ENCODE data around the gene DLAT. TPM values are rescaled to one million over a fixed set of nuclear protein-coding genes. Genes with fewer than 3 reads are reported as not detected.

The DLAT gene
- 41.0 and 64.7 TPM in 2 replicates for total RNA-seq

GRCh38 chr11:112024773-112025678, at the start of gene DLAT:
Gene DLAT, plus strand, starts transcription at chr11:112025408. Its CDS starts 65 bp downstream, at chr11:112025473.
- H3K4me3 ChIP-seq (ENCODE audit: low read depth, low read length), result peak within 1 kb of the TSS; percentile 71
- no peak for DNase-seq (ENCODE audit: low read depth)
- TF ChIP-seq CTCF (conservative IDR thresholded peaks at IDR 0.05; ENCODE audit: low read depth, low read length), result no peak

- DNase-seq (ENCODE audit: low read depth), result no peak
- peak overlapping the region; percentile 75 for H3K4me3 ChIP-seq (ENCODE audit: low read depth, low read length)
- no peak for TF ChIP-seq CTCF (conservative IDR thresholded peaks at IDR 0.05; ENCODE audit: low read depth, low read length)
Observed at GRCh38 chr11:111976119-111976766, 49.0 kb upstream of the DLAT start.

DNA sequence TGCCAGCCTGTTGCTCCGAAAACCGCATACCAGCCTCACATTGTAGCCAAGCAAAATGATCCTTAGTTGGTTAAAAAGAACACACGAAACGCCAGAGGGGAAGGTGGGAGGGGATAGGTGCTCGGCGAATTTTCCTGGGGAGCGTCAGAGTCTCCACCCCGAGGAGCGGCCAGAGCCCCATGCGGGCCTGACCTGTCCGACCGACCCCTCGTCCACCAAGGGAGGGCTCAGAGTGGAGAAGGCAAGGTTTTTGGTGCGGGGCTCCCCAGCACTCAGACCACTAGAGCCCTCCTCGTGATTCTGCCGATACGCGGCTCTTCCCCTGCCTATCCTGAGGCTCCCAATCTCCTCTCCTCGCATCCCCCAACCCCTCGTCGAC, 48.5 kb upstream of the DLAT start:
- H3K4me3 ChIP-seq (ENCODE audit: low read depth, low read length), result peak overlapping the region; percentile 75
- no peak for DNase-seq (ENCODE audit: low read depth)
- no peak for TF ChIP-seq CTCF (conservative IDR thresholded peaks at IDR 0.05; ENCODE audit: low read depth, low read length)

DNA sequence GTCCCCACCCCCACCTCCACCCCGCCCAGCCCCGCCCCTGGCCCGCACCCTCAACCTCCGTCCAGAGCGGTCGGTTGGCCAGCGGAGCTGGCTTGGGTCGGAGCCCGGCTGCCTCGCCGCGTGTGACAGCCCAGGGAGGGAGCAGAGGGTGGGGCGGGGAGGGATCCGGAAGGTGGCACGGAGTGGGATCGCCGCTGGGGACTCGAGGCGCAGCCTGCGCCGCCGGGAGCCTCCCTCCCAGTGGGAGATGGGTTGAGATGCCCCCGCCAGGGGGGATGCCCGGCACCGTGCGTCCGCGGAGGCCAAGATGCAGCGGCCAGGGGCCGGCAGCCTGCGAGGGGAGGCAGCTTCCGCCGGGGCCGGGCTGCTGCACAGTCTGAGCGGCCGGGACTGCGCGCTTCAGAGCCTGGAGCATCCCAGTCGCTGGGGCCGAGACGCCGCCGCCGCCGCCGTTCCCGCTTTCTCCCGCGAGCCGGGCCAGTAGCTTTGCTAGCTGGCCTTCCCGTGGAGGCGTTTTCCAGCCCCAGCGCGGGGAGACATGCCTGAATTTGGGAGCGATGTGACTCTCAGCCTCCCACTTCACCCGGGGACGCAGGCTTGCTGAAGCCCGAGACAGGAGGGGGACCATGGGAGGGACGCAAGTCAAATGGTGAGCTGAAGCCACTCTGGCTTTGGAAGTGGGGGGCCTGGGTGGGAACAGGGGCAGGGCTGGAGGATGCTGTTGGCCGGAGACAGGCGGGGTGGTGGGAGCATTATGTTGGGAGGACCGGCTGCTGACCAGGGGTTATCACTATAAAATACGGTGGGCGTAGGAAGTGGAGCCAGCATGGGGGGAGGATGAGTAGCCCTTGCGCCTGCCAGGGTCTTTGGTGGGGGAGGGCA, 47.8 kb upstream of the DLAT start:
- peak overlapping the region; percentile 75 for H3K4me3 ChIP-seq (ENCODE audit: low read depth, low read length)
- no peak for DNase-seq (ENCODE audit: low read depth)
- no peak for TF ChIP-seq CTCF (conservative IDR thresholded peaks at IDR 0.05; ENCODE audit: low read depth, low read length)

DNA sequence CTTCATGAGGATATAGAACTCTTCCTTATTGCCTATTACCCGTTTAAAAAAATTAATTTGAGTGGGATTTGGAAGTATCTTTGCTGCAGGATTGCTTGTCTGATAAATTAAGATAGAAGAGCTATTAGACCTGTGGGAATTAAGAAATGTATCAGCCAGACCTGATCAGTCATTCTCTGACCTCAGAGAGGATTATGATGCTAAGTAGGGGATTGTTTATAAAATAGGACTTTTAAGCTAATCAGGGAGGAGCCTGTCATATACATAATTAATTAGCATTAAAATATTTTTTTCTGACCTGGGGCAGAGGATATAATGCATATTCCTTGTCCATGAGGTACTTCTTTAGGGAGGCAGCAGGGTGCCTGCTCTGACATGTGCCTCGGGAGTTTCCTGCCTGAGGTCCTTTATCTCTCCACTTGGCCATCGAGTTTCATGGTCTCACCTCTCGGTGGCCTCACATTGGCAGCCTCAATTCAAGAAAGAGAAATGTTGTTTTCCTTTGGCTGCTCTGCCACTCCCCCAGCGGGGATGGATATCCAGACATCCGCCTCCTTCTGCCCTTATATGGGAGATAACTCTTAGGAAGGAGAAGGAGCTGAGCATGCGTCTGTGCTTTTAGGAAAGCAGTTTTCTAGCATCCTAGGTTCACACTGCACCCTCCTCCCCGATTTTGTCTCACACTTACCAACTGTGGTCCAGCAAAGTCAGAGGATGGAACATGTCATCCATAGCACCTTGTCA, 47.0 kb upstream of the DLAT start:
- no peak for DNase-seq (ENCODE audit: low read depth)
- TF ChIP-seq CTCF (conservative IDR thresholded peaks at IDR 0.05; ENCODE audit: low read depth, low read length), result no peak
- H3K4me3 ChIP-seq (ENCODE audit: low read depth, low read length), result peak overlapping the region; percentile 75

- no peak overlapping the region for H3K4me3 ChIP-seq (ENCODE audit: low read depth, low read length)
- no peak for DNase-seq (ENCODE audit: low read depth)
- no peak for TF ChIP-seq CTCF (conservative IDR thresholded peaks at IDR 0.05; ENCODE audit: low read depth, low read length)
Observed at GRCh38 chr11:111980062-111980461, 45.1 kb upstream of the DLAT start.

Data from epithelial cell of proximal tubule (primary cell).